HS-5 (cell line): ENCODE measurements around the gene PSG11.
A peak's percentile ranks its signal among the peaks of the same experiment; 100 is the strongest.
"Not testable (repeated sequence)": the region's sequence is repeated elsewhere in the genome, so short reads cannot be mapped to it uniquely, and the experiment has no call there.

Experiments
- DNase-seq: peaks from one replicate; pipeline ENCODE4 v3.0.0-alpha.2; 2012; ENCODE audit warnings: low read depth

PSG11 gene

DNA sequence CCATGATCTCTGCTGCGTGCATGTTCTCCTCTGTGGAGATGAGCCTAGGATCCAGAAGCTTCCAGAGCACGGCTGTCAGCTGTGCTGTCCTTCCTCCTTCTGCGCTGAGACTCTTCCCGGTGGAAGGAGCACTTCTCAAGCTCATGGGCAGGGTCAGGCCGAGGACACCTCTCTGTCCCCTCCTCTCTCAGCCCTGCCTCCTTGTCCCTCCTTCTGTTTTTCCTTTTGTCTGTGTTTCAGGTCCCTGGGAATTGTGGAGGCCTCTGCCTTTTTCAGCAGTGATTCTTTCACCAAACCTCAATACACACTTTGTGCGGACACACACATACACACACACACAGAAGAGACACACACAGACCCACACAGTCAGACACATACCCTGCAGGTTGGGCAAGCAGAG, at the start of gene PSG11:
TSS of gene PSG11 (minus strand) at position 101 of the 400 bp plus-strand sequence. CDS start at position 4, 97 bp downstream.
- not testable (repeated sequence) for DNase-seq

DNA sequence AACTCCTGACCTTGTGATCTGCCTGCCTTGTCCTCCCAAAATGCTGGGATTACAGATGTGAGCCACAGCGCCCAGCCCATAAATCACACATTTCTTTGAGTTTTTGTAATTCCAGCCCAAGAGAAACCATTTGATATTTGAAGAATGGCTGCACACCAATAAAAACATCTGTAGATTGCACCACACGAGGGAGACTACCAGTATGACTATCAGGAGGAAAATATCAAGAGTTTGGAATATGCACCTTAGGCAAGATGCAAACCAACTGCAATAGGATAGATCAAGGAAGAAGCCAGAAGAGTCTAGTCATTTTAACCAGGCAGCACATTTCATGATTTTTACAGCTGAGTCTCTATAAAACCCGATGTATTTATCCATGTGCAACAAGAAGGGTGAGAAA, 36.1 kb upstream of the PSG11 start:
- DNase-seq: not testable (repeated sequence)

DNA sequence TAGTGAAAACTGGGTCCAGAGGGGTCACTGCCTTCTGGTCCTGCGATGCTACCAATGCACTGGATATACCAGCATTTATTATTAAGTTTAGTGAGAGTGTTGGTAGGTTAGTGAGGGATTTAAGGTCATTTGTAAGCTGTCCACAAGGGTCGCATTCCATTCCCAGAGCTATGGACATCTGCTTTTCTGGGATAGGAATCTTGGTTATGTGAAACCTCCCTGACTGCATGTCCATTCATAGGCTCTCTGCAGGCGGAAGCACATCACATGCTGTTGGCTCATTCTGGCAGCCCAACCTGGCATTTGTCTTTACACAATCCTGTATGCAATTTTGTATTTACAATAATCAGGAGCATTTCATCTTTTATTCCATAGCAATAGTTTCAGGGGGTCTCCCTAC, 35.1 kb upstream of the PSG11 start:
- DNase-seq: peak; percentile 42

DNA sequence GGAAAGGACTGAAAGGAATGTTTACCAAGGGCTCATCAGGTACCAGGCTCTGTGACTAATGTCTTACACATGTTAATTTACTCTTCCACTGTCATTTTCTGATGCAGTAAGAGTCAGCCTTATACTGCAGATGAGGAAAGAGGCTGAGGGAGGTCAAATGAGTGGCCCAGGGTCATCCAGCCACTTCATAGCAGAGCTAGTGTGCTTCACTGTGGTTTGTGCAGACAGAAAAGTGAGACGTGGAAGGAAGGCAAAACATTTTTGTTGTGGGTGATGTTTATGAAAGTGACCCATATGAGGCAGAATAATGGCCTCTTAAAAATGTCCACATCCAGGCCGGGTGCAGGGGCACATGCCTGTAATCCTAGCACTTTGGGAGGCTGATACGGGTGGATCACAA, 34.0 kb upstream of the PSG11 start:
- peak; percentile 53 for DNase-seq

DNA sequence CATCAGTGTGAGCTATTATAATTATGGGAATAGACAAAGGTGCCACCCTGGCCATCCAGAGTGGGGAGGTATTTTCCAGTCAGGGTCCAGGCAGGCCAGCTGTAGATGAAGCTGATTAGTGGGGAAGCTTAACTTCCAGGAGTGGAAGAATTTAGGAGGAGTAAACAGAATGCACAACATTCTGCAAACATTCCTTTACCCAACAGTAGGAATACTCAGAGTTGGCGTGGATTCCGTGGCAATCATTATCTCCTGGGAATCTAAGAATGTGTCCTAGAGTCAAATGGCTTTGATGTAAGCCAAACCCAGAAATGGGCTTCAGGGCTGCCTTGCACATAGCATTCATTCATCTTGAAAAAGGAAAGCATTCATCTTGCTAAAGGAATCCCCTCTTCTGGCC, 33.2 kb upstream of the PSG11 start:
- not testable (repeated sequence) for DNase-seq

DNA sequence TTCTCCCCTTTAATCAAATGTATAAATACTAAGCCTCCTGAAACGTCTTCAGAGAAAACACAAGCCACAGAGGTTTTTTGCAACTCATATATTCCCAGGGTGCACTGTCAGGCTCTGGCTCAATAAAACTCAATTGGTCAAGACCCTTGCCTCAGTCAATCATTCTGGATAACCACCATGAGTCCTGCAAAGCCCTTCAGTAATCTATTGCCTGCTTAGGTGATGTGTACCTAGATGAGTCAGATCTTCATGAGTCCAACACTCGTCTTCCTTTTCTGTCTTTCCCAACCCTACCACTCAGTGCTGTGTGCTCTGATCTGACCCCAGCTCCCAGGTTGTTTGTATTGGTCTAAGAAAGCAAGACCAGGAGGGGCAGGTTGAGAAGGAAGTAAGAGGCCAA, 32.2 kb upstream of the PSG11 start:
- DNase-seq: not testable (repeated sequence)

DNA sequence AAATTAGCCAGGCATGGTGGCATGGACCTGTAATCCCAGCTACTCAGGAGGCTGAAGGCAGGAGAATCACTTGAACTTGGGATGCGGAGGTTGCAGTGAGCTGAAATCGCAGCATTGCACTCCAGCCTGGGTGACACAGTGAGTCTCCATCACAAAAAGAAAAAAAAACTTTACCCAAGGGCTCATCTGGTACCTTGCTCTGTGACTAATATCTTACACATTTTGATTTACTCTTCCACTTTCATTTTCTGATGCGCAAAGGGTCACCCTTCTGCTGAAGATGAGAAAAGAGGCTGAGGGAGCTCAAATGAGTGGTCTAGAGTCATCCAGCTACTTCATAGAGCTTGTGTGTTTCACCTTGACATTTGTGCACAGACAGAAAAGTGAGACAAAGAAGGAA, 21.7 kb upstream of the PSG11 start:
- DNase-seq: not testable (repeated sequence)

DNA sequence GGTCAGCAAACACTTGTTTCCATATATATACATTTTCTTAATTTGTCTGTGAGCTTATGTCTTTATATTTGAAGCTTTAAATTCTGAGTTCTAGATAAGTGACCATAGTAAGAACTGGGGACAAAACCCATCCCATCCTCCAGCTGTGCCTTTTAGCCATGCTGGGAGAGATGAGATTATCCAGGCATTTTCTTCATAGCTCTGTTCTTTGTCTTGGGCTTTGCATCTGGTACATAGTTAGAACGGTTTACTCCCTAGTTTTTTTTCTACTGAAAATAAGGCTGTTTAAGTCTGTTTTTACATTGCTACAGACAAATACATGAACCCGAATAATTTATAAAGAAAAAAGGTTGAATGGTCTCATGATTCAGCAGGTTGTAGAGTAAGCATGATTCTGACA, 20.3 kb upstream of the PSG11 start:
- not testable (repeated sequence) for DNase-seq

DNA sequence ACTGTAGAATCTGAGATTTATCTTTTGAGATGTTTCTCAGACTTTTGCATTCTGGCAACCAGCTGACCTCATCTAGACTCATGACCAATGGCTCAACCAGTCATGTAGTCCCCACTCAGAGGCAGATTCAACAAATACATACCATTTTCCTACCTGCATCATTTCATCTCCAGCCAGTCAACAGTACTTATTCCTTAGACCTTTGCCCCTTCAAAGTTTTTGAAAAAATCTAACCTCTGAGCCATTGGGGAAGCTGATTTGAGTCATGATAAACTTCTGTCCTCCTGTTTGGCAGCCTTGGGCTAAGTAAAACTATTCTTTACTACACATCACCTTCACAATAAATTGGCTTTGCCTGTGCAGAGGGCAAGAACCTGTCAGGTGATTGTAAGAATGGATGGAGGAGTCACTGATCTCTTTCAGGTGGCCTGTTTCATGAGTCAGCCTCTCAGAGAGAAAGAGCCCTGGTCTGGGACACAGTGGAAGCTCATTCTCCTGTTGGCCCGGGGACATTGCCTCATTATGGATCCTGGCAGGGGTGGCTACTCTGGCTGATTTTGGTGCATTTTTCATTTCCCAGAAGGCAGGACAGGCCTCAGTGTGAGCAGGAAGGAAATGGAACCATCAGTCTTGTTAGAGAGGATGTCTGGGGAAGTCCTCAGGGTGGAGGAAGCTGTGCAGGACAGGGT, 17.4 kb upstream of the PSG11 start:
- not testable (repeated sequence) for DNase-seq

DNA sequence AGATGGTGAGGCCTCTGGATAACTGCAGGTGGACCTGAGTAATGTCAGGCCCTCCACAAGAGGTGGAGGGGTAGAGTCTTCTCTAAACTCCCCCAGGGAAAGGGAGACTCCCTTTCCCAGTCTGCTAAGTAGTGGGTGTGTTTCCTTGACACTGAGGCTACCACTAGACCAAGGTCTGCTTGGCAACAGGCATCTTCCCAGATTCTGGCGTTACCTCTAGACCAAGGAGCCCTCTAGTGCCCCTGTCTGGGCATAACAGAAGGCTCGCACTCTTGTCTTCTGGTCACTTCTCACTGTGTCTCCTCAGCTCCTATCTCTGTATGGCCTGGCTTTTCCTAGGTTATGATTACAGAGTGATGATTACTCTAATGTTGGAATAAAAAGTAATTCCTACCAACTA, 5.4 kb upstream of the PSG11 start:
- peak; percentile 38 for DNase-seq

DNA sequence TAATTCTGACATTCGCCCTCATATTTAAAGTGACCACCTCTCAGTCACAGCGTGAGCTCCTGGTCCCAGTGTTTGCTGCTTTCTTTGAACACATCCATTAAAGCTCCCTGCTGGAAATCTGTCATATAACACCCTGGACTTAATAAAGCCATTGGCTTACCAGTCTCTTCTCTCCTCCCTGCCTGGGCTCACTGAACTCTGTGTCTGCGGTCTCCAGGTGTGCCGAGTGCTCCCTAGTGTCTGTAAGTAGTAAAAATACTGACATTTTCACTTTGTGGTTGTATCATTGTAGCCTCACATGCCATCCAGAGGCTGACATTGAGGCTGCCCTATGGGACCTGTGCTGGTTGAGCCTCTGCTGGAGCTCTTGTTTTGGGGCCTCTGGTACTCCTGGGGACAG, 2.6 kb upstream of the PSG11 start:
- DNase-seq: no peak

DNA sequence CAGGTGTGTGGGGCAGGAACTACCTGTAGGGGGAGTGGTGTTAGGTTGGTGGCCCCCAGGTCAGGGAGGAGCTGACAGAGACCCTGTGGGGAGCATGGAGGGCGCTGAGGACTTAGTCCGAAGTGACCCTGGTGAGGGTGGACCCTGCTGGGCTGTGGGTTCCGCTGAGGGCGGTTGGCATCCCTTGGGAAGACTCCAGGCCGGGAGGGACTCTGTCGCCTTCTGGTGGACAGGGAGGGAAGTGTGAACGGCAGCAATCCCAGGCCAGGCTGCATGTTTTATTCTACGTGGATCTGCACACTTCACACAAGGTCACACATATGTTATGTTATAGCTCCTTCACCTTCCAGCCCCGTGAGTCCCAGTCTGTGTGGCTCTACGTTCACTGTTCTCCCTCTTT, 1.7 kb upstream of the PSG11 start:
- DNase-seq: not testable (repeated sequence)

DNA sequence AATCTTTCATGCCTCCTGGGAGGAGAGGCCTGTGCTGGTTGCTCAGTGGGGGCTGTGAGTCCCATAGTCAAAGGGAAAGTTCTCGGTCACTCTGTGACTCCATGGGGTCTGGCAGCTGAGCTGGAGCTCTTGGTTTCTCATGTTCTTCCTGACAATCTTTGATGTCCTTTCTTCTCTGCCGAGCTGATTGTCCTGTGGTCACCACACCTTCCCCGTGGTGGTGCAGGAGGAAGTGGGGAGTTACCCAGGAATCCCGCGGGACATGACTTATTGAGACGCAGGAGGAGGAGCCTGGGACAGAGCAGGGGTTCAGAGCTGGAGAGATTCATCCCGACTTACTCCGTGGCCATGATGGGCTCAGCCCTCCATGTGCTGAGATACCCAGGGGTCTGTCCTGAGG, 792 bp upstream of the PSG11 start:
- DNase-seq: not testable (repeated sequence)

DNA sequence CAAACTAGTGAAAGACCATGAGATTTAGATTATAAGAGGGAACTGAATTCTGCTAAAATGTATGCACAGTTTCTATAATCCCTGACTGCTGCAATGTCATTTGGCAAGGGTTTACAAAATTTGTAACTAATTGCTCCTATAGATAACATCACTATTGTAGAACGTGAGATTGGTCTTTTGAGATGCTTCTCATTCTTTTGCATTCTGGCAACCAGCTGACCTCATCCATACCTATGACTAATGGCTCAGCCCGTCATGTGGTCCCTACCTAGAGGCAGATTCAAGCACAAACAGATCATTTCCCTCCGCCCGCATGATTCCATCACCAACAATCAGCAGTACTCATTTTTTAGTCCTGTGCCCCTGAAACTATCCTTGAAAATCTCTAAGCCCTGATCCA, 4.2 kb downstream of the PSG11 start:
- peak; percentile 80 for DNase-seq

DNA sequence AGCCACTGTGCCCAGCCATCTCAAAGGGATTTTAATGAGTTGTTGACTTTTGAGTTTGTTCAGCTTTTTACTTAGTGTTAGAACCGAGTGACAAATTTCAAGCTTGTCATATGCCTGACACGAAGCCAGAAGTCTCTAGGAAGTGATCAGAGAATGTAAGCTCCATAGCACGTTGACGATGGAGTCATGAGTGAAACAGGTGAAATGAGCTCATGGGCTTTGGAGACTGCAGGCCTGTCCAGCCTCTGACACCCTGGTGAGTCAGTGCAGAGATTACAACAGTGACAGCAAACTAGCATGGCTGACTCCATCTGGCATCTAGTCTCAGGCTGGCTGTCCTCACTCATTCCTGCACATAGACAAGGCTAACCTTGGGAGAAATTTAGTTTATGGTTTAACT, 4.6 kb downstream of the PSG11 start:
- DNase-seq: peak; percentile 95

DNA sequence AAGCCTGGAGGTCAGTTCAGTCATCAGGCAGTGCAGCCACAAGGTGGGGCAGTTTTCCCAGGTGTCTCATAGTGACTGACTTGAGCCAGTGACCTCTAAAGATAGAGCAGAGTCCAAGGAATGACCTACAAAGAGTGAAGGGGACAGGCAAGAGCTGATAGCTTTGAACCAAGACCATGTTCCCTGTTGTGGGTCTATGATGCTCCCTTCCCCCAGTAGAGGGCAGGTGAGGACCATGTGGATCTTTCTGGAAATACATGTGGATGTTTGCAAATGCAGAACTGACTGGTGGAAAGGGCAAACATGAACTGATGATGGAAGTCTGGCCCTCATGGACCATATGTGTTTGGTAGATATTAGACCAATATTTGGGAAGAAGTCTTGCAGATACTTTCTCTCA, 6.7 kb downstream of the PSG11 start:
- not testable (repeated sequence) for DNase-seq

DNA sequence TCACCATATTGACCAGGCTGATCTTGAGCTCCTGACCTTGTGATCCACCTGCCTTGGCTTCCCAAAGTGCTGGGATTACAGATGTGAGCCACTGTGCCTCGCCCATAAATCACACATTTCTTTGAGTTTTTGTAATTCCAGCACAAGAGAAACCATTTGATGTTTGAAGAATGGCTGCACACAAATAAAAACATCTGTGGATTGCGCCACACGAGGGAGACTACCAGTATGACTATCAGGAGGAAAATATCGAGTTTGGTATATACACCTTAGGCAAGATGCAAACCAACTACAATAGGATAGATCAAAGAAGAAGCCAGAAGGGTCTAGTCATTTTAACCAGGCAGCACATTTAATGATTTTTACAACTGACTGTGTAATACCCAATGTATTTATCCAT, 20.4 kb downstream of the PSG11 start:
- DNase-seq: not testable (repeated sequence)

DNA sequence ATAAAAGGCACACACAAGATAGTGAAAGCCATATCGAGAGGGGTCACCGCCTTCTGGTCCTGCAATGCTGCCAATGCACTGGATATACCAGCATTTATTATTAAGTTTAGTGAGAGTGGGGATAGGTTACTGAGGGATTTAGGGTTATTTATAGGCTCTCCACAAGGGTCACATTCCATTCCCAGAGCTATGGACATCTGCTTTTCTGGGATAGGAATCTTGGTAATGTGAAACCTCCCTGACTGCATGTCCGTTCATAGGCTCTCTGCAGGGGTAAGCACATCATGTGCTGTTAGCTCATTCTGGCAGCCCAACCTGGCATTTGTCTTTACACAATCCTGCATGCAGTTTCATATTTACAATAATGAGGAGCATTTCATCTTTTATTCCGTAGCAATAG, 21.4 kb downstream of the PSG11 start:
- not testable (repeated sequence) for DNase-seq

DNA sequence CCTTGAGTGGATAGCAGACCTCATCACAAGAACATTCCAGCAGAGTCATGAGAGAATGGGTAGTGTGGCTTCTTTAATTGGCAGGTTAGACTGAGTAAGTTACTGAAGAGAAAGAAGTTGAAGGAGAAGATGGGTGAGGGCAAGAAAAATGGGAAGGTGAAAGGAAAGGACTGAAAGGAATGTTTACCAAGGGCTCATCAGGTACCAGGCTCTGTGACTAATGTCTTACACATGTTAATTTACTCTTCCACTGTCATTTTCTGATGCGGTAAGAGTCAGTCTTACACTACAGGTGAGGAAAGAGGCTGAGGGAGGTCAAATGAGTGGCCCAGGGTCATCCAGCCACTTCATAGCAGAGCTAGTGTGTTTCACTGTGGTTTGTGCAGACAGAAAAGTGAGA, 22.6 kb downstream of the PSG11 start:
- DNase-seq: not testable (repeated sequence)

DNA sequence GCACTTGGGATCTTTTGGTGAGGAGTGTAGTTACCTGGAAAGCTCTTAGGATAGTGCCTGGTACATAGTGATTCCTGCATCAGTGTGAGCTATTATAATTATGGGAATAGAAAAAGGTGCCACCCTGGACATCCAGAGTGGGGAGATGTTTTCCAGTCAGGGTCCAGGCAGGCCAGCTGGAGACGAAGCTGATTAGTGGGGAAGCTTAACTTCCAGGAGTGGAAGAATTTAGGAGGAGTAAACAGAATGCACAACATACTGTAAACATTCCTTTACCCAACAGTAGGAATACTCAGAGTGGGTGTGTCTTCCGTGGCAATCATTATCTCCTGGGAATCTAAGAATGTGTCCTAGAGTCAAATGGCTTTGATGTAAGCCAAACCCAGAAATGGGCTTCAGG, 23.3 kb downstream of the PSG11 start:
- DNase-seq: not testable (repeated sequence)

DNA sequence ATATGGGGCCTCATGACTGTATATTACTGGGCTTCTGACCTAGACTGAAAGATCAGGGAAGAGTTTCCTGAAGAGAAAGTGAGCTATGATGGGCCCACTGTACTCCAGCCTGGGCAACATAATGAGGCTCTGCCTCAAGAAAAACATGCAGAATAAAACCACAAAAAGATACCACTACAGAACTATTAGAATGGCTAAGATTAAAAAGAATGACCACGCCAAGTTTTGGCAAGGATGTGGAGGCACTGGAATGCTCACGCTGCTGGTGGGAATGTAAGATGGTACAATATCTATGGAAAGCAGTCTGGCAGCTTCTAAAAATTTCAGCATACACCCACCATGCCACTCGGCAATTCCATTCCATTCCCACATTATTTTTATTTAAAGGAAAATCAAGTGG, 30.1 kb downstream of the PSG11 start:
- DNase-seq: not testable (repeated sequence)

DNA sequence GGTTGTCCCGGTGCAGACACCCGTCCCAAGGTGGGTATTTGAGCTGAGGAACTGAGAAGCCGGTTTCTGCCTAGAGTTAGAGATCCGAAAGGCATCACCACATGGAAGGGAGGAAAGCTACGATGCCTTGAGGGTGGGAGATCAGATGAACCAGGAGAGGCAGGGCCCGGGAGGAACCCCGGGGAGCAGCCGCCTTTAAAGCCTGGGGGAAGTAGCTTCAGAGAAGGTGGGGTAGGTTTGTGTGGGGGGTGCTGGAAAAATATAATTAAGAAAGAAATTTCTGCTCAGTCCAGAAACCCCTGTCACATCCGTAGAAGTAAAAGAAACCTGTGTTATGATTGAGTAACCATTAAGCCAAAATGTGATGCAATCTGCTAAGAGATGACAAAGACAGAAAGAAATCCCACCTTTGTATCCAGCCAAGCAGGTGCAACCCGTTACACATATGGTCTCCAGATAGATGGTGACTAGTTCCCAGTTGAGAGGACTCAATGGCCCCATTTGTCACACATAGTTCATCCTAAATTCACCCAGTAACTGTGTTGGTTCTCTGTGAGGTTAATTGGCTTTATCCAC, 34.2 kb downstream of the PSG11 start:
- DNase-seq: not testable (repeated sequence)

DNA sequence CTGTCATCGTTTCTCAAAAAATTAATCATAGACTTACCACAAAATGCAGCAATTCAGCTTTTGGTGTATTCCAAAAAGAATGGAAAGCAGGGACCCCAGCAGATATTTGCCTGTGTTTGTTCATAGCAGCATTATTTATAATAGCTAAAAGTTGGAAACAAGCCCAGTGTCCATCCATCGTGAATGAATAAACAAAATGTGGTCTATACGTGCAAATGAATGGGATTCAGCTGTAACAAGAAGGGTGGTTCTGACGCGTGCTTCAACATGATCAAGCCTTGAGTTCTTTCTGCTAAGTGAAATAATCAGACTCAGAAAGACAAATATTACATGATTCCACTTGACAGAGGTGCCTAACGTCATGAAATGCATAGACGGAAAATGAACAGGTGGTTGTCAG, 36.4 kb downstream of the PSG11 start:
- DNase-seq: no peak

DNA sequence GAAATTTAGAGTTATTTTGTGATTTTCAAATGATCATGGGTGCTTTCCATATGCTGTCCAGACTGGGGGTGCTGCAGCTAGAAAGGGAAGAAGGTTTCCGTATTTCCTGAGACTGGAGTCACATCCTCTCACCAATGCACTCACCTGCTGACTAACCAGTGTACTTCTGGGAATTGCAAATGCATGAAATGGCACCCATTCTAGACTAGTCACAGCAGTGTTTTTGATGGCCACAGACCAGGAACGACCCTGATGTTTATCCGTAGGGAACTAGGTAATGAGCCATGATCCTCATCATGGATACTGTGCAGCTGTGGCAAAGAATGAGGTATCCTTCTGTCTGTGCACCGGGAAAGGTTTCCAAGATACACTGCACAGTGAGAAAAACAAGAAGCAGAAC, 37.1 kb downstream of the PSG11 start:
- DNase-seq: not testable (repeated sequence)
